BLaER1 treated with 17β-estradiol and CSF1 and Interleukin-3, amounts not matched to agents 10 nM and 100 nM (cell line): ENCODE measurements around the gene FBXL15.

Source experiments
- H3K27ac ChIP-seq, 11 experiments: shearing (Covaris generic); formaldehyde crosslinking; 2 replicates each; pipeline ENCODE4 v1.8.1; 2022
- H3K27me3 ChIP-seq, 11 experiments: shearing (Covaris generic); formaldehyde crosslinking; 2 replicates each; pipeline ENCODE4 v1.8.1; 2022
- H3K36me3 ChIP-seq, 11 experiments: shearing (Covaris generic); formaldehyde crosslinking; 2 replicates each; pipeline ENCODE4 v1.8.1; 2022
- H3K4me1 ChIP-seq, 10 experiments: shearing (Covaris generic); formaldehyde crosslinking; 2 replicates each; pipeline ENCODE4 v1.8.1; 2022
- H3K4me2 ChIP-seq, 11 experiments: shearing (Covaris generic); formaldehyde crosslinking; 2 replicates each; pipeline ENCODE4 v1.8.1; 2022
- H3K4me3 ChIP-seq, 10 experiments: shearing (Covaris generic); formaldehyde crosslinking; 2 replicates each; pipeline ENCODE4 v1.8.1; 2022
- H3K9ac ChIP-seq, 11 experiments: shearing (Covaris generic); formaldehyde crosslinking; 2 replicates each; pipeline ENCODE4 v1.8.1; 2022
- H3K9me3 ChIP-seq, 11 experiments: shearing (Covaris generic); formaldehyde crosslinking; replicated peaks in 1 of 11; 2 replicates each; pipeline ENCODE4 v1.8.1; 2022
- H4K20me1 ChIP-seq, 11 experiments: shearing (Covaris generic); formaldehyde crosslinking; 2 replicates each; pipeline ENCODE4 v1.8.1; 2022
- Cebpa-rat ChIP-seq, 11 experiments: shearing (Covaris generic); IDR thresholded peaks; 2 replicates each; pipeline ENCODE4 v1.8.1; 2022

The FBXL15 gene

DNA sequence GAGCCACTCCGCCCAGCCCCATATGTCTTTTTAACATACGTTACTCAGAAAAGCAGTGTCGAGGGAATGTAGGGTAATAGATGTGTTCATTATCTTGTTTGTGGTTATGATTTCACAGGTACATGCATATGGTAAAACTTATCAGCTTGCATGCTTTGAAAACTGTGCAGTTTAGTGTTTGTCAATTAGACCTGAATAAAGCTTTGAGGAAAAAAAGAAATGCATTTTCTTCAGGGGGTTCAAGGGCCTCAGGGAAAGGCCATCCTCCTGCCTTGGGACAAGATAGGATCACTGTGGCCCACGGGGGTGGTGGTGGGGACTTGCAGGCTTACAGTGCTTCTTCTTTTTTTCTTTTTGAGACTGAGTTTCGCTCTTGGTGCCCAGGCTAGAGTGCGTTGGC lies 46.7 kb downstream of the FBXL15 start:
- no peaks in the 10 kb centered on the region for H3K9me3 ChIP-seq
- H3K9ac ChIP-seq = peak overlapping the region in 1 of 11 experiments; percentile 30; a peak in 1 of 22 replicates
- TF ChIP-seq Cebpa-rat (IDR thresholded peaks at IDR 0.05) = no peak
- H3K27me3 ChIP-seq = no peaks in the 10 kb centered on the region
- H4K20me1 ChIP-seq = no peaks in the 10 kb centered on the region
- H3K4me2 ChIP-seq = peak overlapping the region in 6 of 11 experiments; percentile 55 to 80 (median 66); a peak in 10 of 22 replicates
- H3K4me1 ChIP-seq = peaks cover 25 to 68% (median 57%) of the 10 kb centered on the region in 10 experiments
- peaks cover 8 to 41% (median 31%) of the 10 kb centered on the region in 11 experiments; a peak in 20 of 22 replicates for H3K36me3 ChIP-seq
- H3K27ac ChIP-seq = peak overlapping the region in 4 of 11 experiments; percentile 14 to 79 (median 51); a peak in 5 of 22 replicates
- H3K4me3 ChIP-seq = no peak overlapping the region

DNA sequence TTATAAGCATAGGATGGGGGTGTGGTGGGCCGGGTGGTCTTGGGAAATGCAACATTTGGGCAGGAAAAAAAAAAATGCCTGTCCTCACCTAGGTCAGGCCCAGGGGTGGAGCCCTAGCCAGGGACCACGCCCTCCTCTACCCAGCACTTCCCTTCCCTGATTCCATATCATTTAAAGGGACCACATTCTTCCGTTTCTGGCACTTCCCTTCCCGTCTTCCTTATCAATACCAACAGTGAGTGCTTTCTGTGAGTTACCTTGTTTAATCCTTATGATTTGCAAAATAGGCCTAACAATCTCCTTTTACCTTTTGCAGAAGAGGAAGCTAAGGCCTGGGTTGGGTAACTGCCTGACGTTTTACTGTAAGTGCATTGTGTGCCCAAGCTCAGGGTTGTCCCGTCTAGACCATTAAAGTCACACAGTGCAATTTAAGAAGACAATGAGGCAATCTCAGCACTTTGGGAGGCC lies 47.4 kb downstream of the FBXL15 start:
- TF ChIP-seq Cebpa-rat (IDR thresholded peaks at IDR 0.05) = no peak
- Histone ChIP-seq H3K27me3 (no peaks in the 10 kb centered on the region), H3K36me3 (peaks cover 8 to 48% (median 38%) of the 10 kb centered on the region in 11 experiments; a peak in 20 of 22 replicates), H3K9ac (peak overlapping the region in 2 of 11 experiments; percentile 45 to 62; a peak in 5 of 22 replicates), H3K4me2 (peak overlapping the region in 8 of 11 experiments; percentile 55 to 80 (median 70); a peak in 14 of 22 replicates), H3K9me3 (no peaks in the 10 kb centered on the region), H4K20me1 (no peaks in the 10 kb centered on the region), H3K4me1 (peaks cover 18 to 61% (median 50%) of the 10 kb centered on the region in 10 experiments), H3K27ac (peak overlapping the region in 10 of 11 experiments; percentile 0 to 82 (median 76); a peak in 15 of 22 replicates), H3K4me3 (no peak overlapping the region)

DNA sequence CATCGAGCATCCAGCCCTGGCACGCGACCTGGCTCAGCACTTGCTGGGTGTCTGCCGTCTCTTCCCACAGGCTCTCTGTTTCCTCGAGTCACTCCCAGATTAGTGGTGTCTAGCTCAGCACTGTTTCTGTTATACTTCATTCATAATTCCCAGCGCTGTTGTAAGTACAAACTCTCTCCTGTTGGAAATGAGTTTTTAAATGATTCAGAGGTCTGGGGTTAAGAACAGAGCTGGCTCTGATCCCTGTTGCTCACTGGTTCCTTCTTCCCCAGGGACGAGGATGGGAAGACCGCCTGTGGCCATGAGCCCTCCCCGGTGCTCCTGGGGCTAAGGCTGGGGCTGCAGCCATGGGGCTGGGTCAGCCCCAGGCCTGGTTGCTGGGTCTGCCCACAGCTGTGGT lies 48.0 kb downstream of the FBXL15 start:
- Histone ChIP-seq H3K4me2 (peak overlapping the region; percentile 21 to 80 (median 65); a peak in 20 of 22 replicates), H4K20me1 (no peaks in the 10 kb centered on the region), H3K9ac (peak overlapping the region in 8 of 11 experiments; percentile 45 to 72 (median 60); a peak in 14 of 22 replicates), H3K9me3 (no peaks in the 10 kb centered on the region), H3K27ac (peak overlapping the region in 10 of 11 experiments; percentile 36 to 82 (median 76); a peak in 20 of 22 replicates), H3K36me3 (peaks cover 8 to 55% (median 43%) of the 10 kb centered on the region in 11 experiments; a peak in 21 of 22 replicates), H3K4me1 (peaks cover 11 to 54% (median 43%) of the 10 kb centered on the region in 10 experiments), H3K4me3 (no peak overlapping the region), H3K27me3 (no peaks in the 10 kb centered on the region)
- TF ChIP-seq Cebpa-rat (IDR thresholded peaks at IDR 0.05) = no peak

DNA sequence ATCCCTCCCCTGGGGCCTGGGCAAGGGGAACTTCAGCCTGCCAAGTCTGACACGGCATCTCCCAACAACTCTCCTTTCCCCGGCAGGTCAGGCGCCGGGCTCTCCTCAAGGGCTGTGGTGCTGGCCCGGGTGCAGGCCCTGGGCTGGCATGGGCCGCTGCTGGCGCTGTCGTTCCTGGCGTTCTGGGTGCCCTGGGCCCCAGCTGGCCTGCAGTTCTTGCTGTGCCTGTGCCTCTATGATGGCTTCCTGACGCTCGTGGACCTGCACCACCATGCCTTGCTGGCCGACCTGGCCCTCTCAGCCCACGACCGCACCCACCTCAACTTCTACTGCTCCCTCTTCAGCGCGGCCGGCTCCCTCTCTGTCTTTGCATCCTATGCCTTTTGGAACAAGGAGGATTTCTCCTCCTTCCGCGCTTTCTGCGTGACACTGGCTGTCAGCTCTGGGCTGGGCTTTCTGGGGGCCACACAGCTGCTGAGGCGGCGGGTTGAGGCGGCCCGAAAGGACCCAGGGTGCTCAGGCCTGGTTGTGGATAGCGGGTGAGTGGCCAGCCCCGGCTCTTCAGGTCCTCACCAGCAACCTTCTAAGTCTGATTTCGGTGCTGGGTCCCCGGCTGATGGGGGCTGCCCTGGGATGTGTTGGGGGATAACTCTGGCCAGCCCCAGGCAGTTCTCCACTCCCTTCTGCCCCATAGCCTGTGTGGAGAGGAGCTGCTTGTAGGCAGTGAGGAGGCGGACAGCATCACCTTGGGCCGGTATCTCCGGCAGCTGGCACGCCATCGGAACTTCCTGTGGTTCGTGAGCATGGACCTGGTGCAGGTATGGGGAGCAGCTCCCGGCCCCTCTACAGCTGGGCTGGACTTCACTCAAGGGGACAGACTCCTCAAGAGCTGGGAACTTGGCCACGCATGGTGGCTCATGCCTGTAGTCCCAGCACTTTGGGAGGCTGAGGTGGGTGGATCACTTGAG lies 50.2 kb downstream of the FBXL15 start:
- H3K27me3 ChIP-seq = no peaks in the 10 kb centered on the region
- no peaks in the 10 kb centered on the region; a peak in 1 of 22 replicates for H4K20me1 ChIP-seq
- peaks cover 15 to 74% (median 57%) of the 10 kb centered on the region in 11 experiments; a peak in 21 of 22 replicates for H3K36me3 ChIP-seq
- no peaks in the 10 kb centered on the region for H3K9me3 ChIP-seq
- peak overlapping the region in 6 of 11 experiments; percentile 23 to 62 (median 48); a peak in 6 of 22 replicates for H3K9ac ChIP-seq
- peak overlapping the region in 7 of 11 experiments; percentile 55 to 80 (median 73); a peak in 11 of 22 replicates for H3K4me2 ChIP-seq
- no peak for TF ChIP-seq Cebpa-rat (IDR thresholded peaks at IDR 0.05)
- H3K4me1 ChIP-seq = peaks cover 7 to 48% (median 37%) of the 10 kb centered on the region in 10 experiments; a peak in 19 of 20 replicates
- H3K4me3 ChIP-seq = no peak overlapping the region
- H3K27ac ChIP-seq = peak overlapping the region in 8 of 11 experiments; percentile 59 to 82 (median 78); a peak in 16 of 22 replicates
